Stimulated activated CD4-positive, alpha-beta T cell treated with anti-CD3 and anti-CD28 coated beads, Interleukin-12 subunit alpha, Interleukin-12 subunit beta, amount 100 ng/mL, for 48 hours (primary cell): ENCODE results near the gene HSPB1.
"Not testable (repeated sequence)": the region's sequence is repeated elsewhere in the genome, so short reads cannot be mapped to it uniquely, and the experiment has no call there.

Experiments used
- DNase-seq, 3 donors: peaks; one replicate each; pipeline ENCODE4 v3.0.0-alpha.2; 2020; ENCODE audit warnings: low read depth in 2 of 3, low spot score in 1 of 3

Gene HSPB1

GRCh38 chr7:76330261-76330660 is 27.8 kb downstream of the HSPB1 start:
- DNase-seq: no peak

GRCh38 chr7:76330673-76331072 is 28.2 kb downstream of the HSPB1 start:
- DNase-seq: no peak

DNA sequence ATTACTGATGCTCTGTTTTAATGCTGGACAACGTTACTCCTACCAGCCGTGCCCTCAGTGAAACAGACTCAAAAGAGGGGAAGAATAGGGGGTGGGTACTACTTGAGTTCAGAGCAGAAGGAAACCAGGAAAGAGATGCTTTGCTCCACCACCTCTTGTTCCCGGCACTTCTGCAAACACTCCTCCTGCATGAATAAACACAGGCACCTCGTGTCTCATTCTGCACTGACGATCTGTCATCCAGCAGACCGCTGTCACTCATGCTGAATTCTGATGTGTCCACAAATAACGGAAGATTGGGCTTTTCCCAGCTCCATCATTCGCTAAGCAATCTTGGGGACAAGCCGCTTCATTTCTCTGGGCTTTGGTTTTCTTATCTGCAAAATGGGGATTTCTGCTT is 29.6 kb downstream of the HSPB1 start:
- no peak for DNase-seq

DNA sequence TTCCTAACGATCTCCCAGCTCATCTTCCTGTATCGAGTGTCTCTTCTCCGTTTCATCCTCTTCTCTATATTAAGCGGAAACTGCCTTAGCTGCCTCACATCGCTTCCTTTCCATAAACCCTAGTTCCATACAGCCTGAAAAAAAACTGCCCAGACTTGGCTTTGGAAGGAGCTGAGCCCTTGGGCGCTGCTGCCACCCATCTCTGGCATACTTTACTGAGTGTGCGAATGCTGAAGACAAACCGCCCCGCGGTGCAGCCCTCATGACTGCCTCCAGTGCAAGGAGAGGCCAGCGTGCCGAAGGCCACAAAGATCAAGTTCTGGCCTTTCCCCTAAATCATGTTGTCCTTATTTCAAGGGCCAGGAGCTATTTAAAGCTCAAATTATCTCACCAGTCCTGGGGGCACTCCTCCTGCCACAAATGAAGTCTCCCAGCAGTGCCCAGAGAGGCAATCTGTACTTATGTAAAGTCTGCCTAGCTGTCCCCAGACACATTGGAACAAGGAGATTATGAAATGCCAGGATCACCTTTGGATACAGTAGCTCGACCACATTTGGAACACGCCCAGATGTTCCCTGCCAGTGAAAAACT is 31.1 kb downstream of the HSPB1 start:
- DNase-seq: no peak

GRCh38 chr7:76334320-76334967 is 32.0 kb downstream of the HSPB1 start:
- no peak for DNase-seq

- DNase-seq: not testable (repeated sequence)
Observed at GRCh38 chr7:76335417-76335816, 32.9 kb downstream of the HSPB1 start.

DNA sequence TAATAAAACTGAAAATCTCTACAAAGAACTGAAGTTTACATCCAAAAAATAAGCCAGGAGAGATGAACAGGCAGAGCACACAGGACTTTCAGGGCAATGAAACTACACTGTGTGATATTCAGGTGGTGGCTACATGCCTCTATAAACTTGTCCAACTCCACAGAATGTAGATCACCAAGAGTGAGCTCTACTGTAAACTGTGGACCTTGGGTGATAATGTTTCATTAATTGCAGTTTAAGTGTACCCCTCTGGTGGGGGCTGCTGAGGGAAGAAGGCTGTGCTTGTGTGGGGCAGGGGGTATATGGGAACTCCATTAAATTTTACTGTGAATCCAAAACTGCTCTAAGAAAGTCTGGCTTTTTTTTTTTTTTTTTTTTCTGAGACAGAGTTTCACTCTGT is 33.6 kb downstream of the HSPB1 start:
- no peak for DNase-seq

GRCh38 chr7:76337147-76337546 is 34.7 kb downstream of the HSPB1 start:
- DNase-seq: no peak

DNA sequence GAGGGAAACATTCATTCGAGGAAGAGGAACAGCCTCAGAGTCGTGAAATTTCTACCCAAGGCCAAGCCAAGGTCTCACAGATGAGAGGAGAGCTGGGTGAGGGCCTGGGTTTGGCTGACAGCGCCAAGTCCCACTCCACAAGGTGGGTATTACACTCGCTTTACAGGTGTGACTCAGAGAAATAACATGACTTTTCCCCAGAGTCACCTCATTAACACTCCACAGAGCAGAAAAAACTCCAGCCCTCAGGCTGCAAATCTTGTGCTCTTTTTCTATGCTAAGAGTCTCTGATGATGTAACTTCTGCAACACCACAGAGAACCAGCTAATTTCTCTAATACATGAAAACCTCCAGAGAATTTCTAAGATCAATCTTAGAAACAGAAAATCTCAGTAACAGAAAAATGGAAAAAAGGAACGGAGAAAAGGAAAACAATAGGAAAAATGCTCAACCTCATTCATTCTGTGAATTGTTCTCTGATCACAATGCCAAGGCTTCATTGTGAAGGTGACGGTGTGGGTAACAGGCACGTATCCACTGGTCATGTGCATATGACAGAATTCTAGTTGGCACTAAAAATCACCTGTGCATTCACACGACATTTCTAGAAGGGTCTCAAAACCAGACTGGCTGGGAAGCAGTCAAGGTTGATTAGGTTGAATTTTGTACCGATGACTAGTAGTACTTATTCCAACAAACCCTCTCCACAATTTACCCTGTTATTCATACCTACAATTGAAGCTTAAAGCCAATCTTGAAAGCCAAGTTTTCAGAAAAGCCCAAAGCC is 36.0 kb downstream of the HSPB1 start:
- DNase-seq: no peak

DNA sequence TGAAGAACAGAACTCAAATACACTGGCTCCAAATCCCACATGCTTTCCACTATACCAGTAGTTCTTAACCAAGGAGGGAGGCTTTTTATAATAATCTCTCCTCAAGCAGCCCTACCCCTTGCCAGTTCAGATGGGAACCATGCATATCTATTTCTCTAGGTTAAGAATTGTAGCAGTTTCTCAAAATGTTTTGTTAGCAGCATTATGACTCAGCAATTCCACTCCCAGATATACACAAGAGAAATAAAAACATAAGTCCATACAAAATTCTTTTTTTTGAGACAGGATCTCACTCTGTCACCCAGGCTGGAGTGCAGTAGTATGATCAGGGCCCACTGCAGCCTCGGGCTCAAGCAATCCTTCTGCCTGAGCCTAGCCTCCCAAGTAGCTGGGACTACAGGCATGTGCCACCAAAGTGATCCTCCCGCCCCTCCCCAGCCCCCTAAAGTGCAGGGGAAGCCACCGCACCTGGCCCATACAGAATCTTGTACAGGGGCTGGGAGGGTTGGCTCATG is 38.2 kb downstream of the HSPB1 start:
- no peak for DNase-seq

GRCh38 chr7:76342222-76342621 is 39.7 kb downstream of the HSPB1 start:
- no peak for DNase-seq

DNA sequence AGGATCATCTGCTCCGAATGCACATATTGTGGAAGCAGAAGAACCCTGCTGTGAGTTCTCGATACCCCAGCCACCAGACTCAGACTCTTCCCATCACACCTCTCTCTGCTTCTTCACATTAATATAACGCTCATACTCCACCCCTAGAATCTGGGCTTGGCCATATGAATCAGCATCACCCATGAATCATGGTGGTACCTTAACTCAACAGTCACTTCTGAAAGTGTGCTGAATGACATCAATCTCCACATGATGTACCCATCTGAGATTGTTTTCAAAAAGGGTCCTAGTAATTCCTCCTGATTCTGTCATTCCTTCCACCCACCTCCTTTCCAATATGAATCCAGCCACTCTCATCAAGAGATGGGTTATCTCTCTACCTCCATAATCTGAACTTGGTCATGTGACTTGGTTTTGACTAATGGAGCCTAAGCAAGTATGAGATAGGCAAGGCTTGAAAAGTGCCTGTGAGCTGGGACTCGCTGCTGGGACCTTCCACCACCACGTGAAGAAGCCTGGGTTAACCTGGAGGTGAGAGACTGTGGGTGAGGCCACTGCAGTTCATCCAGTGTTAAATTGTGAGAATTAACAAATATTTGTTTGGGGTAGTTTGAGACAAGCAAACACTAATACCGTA is 40.9 kb downstream of the HSPB1 start:
- DNase-seq: no peak

GRCh38 chr7:76343931-76344321 is 41.5 kb downstream of the HSPB1 start:
- DNase-seq: no peak

- DNase-seq: no peak
Observed at GRCh38 chr7:76346097-76346496, 43.6 kb downstream of the HSPB1 start.

DNA sequence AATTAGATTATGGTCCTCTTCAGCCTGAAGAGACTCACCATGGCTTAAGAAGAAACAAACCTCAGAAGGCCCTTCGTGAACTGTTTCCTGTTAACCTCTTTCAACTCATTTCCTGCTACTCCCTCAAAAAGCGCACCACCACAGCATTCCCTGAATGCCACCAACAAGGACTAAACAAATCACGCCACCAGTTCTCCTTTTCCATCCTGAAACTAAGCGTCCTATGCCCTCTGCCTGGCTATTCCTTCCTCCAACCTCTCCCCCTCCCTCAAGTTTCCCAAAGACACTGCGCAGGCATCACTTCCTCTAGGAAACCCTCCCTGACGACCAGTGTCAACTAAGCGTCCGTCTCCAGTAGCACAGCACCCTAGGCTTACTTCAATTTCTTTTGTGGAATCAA is 44.3 kb downstream of the HSPB1 start:
- DNase-seq: no peak

DNA sequence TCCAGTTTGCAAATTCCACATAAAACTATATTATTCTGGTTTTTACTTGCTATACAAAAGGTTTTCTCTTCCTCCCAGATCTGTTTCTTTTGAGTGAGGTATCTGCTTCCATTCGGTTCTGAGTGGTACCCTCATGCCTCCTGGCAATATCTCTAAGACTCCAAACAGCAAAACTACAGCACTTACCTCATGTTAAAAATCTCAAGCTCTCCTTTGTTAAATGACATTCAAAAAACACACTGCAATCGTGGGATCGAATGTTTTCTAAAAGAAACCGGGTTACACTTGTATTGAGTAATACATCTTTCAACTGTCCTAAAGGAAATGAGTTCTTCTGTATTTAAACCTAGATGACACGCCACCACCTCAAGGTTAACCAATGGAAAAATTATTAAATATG is 45.2 kb downstream of the HSPB1 start:
- no peak for DNase-seq

DNA sequence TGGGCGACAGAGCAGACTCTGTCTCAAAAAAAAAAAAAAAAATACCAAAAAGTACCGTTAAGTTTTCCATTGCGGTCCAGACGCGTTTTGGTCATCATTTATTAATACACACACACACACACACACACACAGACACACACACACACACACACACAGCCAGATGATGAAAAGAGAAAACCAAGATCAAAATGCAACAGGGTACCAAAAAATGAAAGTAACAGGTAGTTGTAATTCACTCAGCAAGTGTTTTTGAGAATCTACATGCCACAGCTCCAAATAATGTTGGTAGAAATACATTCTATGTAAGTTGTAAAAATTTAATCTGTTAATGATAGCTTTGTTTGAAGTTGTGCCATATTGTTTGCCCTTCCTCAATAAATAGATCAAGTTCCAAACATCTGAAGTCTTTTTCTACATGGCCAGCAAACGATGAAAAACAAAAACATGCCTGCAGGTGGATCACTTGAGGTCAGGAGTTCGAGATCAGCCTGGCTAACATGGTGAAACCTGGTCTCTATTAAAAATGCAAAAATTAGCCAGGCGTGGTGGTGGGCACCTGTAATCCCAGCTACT is 46.9 kb downstream of the HSPB1 start:
- DNase-seq: no peak

- DNase-seq: no peak
Observed at GRCh38 chr7:76351372-76351771, 48.9 kb downstream of the HSPB1 start.

- DNase-seq: no peak
Observed at GRCh38 chr7:76352193-76352592, 49.7 kb downstream of the HSPB1 start.

GRCh38 chr7:76353744-76354143 is 51.3 kb downstream of the HSPB1 start:
- DNase-seq: no peak
